Lower leg skin (tissue), 4 donors: ENCODE results near the gene GREB1. TPM values are rescaled to one million over a fixed set of nuclear protein-coding genes. Genes with fewer than 3 reads are reported as not detected.

ENCODE experiments used
- DNase-seq, 2 donors: peaks; one replicate each; pipeline ENCODE4 v3.0.0-alpha.2; 2019; ENCODE audit warnings: low spot score in 2 of 2
- H3K4me3 ChIP-seq: fragments of 200-600 bp; sonication (generic); 2 replicates; pipeline ENCODE4 v1.5.1; 2017; ENCODE audit warnings: mild to moderate bottlenecking, low read depth; ENCODE audit not compliant: poor library complexity, severe bottlenecking
- POLR2A ChIP-seq, 2 donors: fragments of 450-650 bp; IDR thresholded peaks; one replicate each; pipeline ENCODE4 v1.6.1; 2016 to 2017; ENCODE audit warnings: antibody characterized with exemption in 2 of 2, mild to moderate bottlenecking in 1 of 2, moderate library complexity in 1 of 2
- WGBS, 2 donors: methylation state at CpG; one replicate each; pipeline ENCODE4 v1.1.5; 2018; 5-methylcytosine and 5-hydroxymethylcytosine counted together
- intact Hi-C: fragments of 100-400 bp; cut with DNase I; formaldehyde crosslinking; loops from one replicate; pipeline ENCODE4 v1.15.0; 2023; ENCODE audit warnings: low total_unique reads
- total RNA-seq, 4 donors: library from RNA; depleted of rRNA; stranded (reverse); fragments of >200 nt; gene quantifications; one replicate each; pipeline ENCODE4 v1.1.0, GENCODE V29; 2016
- TF ChIP-seq, protein P1 (sequence below), 3 donors: fragments of 450-650 bp; IDR thresholded peaks; one replicate each; pipeline ENCODE4 v1.5.1; 2016; ENCODE audit warnings: antibody characterized with exemption in 3 of 3, mild to moderate bottlenecking in 3 of 3, moderate library complexity in 2 of 3

GREB1 gene
- total RNA-seq, 4 donors from 2014 or later, result 2.4 to 12.2 (median 4.0) TPM

DNA sequence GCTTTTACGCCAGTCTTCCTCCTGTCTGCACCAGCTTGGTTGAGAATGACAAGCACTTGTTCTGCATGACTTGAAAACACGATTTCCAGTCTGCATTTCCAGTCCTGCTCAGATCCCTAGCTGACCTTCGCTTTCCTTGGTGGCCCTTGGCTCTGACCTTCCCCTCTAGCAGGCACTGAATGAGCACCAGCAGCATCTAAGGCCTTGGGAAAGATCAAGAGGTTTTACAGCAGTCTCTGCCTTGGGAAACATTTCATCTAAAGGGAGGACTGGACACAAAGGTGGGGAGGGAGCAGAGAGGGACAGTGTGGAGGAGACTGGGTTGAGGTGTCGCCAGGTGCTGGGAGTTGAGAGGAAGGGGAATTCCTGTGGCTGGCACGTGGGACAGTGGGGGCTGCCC lies 105.7 kb downstream of the GREB1 start:
- no peak for TF ChIP-seq POLR2A (IDR thresholded peaks at IDR 0.05)
- TF ChIP-seq, protein P1, sequence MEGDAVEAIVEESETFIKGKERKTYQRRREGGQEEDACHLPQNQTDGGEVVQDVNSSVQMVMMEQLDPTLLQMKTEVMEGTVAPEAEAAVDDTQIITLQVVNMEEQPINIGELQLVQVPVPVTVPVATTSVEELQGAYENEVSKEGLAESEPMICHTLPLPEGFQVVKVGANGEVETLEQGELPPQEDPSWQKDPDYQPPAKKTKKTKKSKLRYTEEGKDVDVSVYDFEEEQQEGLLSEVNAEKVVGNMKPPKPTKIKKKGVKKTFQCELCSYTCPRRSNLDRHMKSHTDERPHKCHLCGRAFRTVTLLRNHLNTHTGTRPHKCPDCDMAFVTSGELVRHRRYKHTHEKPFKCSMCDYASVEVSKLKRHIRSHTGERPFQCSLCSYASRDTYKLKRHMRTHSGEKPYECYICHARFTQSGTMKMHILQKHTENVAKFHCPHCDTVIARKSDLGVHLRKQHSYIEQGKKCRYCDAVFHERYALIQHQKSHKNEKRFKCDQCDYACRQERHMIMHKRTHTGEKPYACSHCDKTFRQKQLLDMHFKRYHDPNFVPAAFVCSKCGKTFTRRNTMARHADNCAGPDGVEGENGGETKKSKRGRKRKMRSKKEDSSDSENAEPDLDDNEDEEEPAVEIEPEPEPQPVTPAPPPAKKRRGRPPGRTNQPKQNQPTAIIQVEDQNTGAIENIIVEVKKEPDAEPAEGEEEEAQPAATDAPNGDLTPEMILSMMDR (IDR thresholded peaks at IDR 0.05), result no peak
- no peak overlapping the region for H3K4me3 ChIP-seq
- intact Hi-C loops, result no loop called here
- peak in 1 of 2 donors; percentile 28 for DNase-seq
- WGBS, 2 donors, result 83 to 84% methylated on average over 5 of the region's 5 CpGs

DNA sequence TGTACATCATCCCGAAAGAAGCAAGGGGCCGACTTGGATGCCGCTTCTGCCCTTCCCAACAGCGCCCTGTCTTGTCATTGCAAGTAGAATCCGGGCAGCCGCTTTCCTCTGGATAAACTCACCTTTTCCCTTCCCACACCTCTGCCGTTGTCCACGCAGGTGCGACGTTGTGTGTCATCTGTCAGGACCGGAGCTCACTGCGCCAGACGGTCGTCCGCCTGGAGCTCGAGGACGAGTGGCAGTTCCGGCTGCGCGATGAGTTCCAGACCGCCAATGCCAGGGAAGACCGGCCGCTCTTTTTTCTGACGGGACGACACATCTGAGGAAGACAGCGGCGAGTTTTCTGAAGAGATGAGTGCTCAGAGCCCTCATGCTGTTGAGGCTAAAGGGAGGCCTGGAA lies 106.3 kb downstream of the GREB1 start:
- no peak overlapping the region for H3K4me3 ChIP-seq
- intact Hi-C loops, result no loop called here
- 96 to 97% methylated on average over 27 of the region's 27 CpGs for WGBS, 2 donors
- no peak for TF ChIP-seq POLR2A (IDR thresholded peaks at IDR 0.05)
- TF ChIP-seq, protein P1 (IDR thresholded peaks at IDR 0.05), result no peak
- DNase-seq, result peak in 1 of 2 donors; percentile 78

DNA sequence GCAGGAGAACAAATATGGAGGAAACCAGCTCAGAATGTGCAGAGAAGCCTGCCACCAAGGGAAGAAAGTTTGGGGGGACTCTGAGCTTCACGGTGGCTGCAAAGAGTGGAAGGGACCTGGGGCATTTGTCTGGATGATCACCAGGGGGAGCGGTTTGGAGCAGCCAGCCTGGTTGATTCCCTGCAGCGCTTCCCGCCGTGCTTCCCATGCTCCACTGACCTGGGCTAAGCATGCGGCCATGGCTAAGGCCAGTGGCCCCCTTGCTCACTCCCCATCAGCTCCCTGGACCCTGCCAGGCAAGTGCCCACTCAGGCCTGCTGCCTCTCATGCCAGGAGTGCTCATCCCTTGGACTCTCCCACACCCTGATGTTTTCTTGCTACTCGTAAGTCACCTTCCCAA lies 109.1 kb downstream of the GREB1 start:
- 77 to 80% methylated on average over 7 of the region's 7 CpGs for WGBS, 2 donors
- no peak overlapping the region for H3K4me3 ChIP-seq
- no peak for TF ChIP-seq POLR2A (IDR thresholded peaks at IDR 0.05)
- TF ChIP-seq, protein P1 (IDR thresholded peaks at IDR 0.05), result no peak
- intact Hi-C loops, result no loop called here
- DNase-seq, result no peak

DNA sequence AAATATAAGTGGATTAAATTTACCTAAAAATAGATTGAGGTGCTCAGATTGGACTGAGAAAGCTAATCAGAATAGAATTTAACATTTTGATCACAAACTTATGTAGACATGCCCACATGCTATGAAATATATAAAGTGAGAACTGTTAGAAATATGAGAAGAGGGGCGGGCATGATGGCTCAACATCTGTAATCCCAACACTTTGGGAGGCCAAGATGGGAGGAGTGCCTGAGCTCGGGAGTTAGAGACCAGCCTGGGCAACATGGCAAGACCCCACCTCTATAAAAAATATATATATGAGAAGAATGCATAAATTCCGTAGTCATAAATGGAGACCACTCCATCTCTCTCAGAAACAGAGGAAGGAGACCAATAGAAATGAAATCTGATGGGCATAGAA lies 110.4 kb downstream of the GREB1 start:
- no peak for DNase-seq
- 82 to 90% methylated on average over 3 of the region's 3 CpGs for WGBS, 2 donors
- no peak overlapping the region for H3K4me3 ChIP-seq
- TF ChIP-seq, protein P1 (IDR thresholded peaks at IDR 0.05), result no peak
- no peak for TF ChIP-seq POLR2A (IDR thresholded peaks at IDR 0.05)
- intact Hi-C loops, result no loop called here

DNA sequence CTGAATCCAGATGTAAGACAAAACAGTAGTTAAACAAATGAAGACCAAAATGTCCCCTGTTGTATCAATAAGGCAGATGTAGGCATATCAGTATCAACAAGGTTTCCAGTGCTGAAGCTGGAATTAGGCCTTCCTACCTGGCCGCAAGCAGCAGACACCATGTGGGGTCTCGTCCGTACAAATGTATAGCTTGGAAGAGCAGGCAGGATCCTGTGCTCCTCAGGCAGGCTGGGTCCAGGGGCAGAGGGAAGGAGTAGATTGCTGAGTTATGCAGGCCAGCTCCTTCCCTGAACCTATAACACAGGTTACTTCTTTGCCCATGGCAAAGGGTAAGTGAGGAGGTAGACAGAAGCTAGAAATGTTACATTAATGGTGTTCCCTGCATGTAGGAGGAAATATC lies 112.7 kb downstream of the GREB1 start:
- WGBS, 2 donors, result 90 to 96% methylated on average over 3 of the region's 3 CpGs
- TF ChIP-seq, protein P1 (IDR thresholded peaks at IDR 0.05), result no peak
- no peak for TF ChIP-seq POLR2A (IDR thresholded peaks at IDR 0.05)
- intact Hi-C loops, result no loop called here
- DNase-seq, result no peak
- H3K4me3 ChIP-seq, result no peak overlapping the region

DNA sequence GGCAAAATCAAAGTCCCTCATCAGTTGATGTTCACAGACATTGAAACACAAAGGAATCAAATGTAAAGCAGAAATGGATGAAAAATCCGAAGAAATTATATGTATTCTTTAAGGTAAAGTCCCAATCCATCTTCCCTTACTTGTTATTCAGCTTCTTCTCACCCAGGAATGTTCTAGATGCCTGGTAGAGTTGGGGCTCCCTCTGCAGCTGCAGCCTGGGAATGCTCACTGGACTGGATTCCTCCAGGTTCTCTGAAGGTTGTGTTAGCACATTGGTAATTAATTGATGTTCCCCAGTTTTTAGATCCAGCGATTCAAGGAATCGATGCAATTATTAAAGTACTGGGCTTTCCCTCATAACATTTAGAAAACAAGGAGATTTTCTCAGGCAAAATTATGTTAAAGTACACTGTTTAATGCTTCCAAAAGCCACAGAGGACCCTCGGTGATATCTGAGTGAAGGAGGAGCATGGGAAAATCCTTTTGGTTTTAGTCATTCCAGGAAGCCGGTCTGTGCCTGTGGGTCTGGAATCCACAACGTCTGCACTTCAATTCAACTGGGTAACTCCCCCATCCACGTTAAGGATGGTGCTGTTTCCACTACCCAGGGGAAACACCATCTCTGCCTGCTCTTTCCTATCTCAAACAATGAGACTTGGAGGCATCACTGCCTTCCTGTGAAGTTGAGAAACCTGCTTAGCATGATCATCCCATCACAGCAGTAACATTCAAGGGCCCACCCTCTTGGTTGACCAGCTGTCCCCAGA lies 114.2 kb downstream of the GREB1 start:
- peak in 1 of 2 donors; percentile 23 for DNase-seq
- H3K4me3 ChIP-seq, result no peak overlapping the region
- 70 to 79% methylated on average over 7 of the region's 7 CpGs for WGBS, 2 donors
- intact Hi-C loops, result no loop called here
- TF ChIP-seq, protein P1 (IDR thresholded peaks at IDR 0.05), result no peak
